Measurements from ENCODE around the gene FRRS1.

GRCh38 chr1:99669376-99669775 lies 97.1 kb downstream of the FRRS1 start:
- TF ChIP-seq CTCF (IDR thresholded peaks at IDR 0.05; ENCODE audit: low read depth, low read length) (no peak), EZH2phosphoT487 (IDR thresholded peaks at IDR 0.05; ENCODE audit: low read depth) (no peak)

Data from OCI-LY3 (cell line).